Hematopoietic multipotent progenitor cell treated with erythropoietin and hydrocortisone succinate and interleukin-3 and kit ligand, for 4 days (in vitro differentiated cells): ENCODE data around the gene GLS.

ENCODE experiments used
- DNase-seq: peaks from one replicate; pipeline ENCODE4 v3.0.0-alpha.2; 2015

The GLS gene

DNA sequence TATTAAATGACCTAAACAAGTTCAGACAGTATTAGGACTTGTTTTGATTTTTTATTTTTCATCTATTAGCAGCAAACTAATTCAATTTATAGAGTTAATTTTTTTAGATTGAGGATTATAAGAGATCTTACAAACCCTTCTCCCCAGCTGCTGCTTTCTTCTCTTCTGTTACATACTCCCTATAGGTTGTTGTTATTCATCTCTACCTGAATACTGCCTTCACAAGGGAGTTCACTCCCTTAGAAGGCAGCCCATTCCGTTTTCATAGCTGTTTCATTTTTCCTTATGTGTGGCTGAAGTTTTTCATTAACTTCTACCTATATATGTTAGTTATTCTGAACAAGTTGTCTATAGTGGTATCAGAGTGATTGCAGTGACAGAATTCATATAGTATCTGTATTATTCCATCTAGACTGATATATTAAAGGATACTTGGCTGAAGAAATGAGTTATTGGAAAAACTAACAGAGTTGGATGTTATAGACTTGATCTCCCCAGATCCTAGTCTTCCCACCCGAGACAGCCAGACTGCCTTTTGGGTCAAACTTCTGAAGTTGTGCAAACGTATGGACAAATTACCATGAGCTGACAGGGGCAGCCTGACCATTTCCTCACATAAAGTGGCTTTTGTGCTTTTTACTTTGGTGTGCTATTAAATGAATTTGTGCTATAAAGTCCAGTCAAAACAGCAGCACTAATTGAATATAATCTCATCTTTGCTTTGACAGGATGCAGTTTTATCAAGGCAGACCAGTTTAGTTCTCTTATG lies 8.7 kb downstream of the GLS start:
- no peak for DNase-seq

DNA sequence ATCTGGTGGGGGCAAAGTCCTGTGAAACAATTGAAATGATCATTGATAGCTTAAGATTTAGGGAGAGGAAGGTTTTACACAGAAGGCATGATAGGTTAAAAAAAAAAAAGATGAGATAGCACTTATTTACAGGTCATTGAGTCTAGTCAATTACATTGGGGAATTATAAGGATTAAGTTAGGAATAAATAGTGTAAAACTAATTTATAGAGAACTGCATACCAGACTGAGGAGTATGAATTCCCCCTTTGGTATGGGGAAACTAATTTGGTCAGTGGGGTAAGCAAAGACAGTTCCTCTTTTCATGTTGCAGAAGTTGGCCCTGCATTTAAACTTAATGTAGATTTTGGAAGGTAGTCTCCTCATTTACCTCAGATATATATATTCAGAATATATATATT lies 10.8 kb downstream of the GLS start:
- DNase-seq, result peak; percentile 74

DNA sequence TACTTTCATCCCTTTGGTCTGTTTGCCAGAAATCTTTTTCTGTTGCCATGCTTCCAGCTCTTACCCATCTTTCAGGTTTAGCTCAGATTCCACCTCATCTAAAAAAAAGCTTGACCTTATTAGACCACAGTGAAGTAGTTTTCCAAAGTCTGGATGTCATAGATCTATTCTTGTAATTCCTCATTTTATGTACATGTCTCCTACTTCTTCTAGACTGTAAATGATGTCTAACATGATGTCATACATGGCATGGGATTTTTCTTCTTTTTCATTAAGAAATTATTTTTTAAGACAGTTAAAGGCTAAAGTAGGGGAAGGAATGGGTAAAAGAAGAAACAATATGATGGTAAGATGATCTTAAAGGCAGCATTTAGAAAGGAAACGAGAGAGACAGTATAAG lies 11.3 kb downstream of the GLS start:
- DNase-seq, result no peak

DNA sequence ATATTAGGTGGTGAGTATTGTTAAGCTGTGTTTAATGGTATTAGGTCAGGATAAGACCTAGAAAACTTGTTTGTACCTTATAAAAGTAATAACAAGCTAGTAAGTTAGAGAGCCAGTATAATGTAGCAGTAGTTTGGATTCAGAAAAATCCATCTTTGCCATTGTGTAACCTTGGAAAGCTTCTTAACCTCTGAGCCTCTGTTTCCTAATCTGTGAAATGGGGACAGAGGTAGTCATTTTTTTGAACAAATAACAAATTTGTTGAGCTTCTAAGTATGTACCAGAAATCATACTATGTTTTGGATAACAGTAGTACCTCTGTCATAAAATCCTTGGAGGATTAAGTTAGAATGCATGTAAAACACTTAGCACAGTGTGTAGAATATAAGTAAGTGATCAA lies 12.5 kb downstream of the GLS start:
- DNase-seq, result no peak

DNA sequence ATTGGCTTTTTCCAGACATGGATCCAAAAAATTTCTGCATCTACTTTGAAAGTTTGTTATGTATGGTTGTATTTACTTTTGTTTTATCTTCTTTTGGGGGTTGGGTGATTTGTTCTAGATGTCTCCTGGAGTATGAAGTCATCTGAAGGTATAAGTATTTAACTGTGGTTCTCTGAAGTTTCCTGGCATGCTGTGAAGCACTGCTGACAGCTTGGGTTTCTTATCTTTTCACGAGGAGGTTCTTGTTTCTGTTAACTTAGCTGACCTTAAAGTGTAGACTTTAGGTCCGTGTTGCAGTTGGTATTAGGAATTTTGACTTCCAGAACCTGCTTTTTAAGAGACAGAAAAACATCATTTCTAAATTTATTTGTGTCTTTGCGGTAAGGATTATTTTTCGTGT lies 15.9 kb downstream of the GLS start:
- peak; percentile 66 for DNase-seq

DNA sequence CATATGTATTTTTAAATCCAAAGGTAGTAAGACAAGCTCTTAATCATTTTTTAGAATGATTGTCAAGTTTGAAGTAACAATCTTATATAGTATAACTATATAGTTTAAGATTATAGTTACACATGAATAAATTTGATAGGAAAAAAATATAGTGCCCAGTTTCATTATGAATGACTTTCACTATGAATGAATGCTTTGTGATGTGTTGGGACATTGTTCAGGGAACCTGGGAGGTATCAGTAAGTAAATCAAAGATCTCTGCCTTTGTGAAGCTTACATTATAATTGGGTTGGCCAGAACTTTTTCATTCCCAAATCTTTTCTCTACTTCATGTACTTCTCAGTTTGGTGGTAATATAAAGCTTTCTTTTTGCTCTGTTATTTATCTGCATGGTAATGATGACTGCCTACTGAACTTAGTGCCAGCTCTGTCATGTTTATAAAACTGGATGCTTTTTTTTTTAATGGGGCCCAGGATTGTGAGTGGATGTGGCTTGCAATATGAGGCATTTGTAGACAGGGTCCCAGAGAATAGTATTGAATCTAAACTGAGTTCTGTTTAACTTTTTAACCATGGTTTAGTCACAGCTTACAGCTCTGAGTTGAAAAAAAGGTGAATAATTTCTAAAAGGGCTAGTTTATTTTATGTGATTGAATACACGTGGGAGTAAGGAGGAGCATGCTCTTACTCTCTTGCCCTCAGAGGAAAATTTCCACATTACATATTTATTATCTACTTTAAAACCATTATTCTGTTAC lies 23.3 kb downstream of the GLS start:
- DNase-seq, result no peak

DNA sequence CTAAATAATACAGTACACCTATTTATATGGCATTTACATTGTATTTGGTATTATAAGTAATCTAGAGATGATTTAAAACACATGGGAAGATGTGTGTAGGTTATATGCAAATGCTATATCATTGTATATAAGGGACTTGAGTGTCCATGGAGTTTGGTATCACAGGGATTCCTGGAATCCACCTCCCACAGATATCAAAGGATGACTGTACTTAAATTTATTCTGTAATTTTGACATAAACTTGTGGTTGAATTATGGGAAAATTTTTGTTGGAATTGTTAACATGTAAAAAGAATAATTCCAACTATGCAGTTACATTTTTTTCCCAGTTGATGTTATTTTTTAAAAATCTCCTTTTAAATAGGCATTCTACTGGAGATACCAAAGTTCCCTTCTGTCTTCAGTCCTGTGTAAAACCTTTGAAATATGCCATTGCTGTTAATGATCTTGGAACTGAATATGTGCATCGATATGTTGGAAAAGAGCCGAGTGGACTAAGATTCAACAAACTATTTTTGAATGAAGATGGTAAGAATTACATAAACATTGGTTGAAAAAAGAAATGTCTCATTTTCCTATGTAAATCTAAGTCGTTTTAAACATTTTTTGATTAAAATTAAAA lies 24.1 kb downstream of the GLS start:
- DNase-seq, result no peak

DNA sequence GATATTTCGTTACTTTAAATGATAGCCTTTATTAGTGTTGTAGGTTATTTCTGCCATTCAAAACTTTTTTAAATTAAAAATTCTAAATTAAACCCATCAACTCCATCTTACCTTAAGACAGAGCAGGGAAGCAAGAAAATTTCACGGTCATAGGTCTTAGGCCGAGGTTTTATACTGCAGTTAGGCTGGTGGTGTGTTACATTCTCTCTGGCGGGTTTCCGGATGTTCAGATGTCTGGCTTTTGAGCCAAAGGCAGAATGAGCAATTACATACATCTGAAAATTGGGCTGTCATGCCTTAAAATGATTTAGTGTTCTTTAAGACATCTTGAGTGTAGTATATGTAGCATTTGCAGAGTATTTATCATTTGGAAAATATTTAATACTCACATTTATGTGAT lies 27.9 kb downstream of the GLS start:
- DNase-seq, result no peak

DNA sequence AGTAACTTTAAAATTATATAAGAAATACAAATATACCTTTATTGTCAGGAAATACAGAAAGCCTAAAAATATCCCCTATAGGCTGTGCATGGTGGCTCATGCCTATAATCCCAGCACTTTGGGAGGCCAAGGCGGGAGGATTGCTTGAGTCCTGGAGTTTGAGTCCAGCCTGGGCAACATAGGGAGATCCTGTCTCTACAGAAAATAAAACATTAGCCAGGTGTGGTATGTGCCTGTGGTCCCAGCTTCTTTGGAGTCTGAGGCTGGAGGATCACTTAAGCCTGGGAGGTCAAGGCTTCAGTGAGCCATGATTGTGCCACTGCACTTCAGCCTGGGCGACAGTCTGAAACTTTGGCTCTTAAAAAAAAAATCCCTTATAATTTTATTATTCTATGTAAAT lies 29.1 kb downstream of the GLS start:
- no peak for DNase-seq

DNA sequence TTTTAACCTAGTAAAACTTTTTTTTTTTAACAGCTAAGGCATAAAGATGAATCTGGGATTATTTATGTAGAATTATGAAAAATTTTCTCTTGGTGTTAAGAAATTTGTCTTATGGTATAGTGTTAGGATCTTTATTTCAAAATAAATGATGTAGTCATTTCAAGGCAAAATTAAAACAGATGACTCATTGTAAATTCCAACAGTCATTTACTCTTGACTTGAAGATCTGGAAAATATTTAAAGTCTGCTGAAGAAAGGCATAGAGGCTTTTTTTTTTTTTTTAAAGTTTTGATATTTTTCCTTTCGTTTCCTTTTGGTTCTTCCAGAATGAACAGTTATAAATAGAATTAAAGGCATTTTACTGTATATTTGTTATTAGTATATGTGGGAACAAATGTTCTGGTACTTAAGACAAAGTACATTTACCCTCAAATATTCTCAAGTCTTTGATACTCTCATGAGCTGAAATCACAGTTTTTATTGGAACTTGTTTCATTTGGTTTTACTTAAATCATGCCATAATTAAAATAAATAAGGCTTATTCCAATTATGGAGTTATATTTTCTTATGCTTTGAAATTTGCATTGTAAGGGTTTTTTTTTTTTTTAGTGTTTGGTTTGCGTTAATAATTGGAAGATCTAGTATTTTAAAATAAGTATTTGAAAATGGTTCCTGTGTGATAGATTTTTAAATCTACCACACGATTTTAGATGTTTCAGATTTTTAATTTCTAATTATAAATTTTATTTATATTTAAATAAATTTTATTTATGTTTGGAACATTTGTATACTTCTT lies 29.9 kb downstream of the GLS start:
- DNase-seq, result no peak

DNA sequence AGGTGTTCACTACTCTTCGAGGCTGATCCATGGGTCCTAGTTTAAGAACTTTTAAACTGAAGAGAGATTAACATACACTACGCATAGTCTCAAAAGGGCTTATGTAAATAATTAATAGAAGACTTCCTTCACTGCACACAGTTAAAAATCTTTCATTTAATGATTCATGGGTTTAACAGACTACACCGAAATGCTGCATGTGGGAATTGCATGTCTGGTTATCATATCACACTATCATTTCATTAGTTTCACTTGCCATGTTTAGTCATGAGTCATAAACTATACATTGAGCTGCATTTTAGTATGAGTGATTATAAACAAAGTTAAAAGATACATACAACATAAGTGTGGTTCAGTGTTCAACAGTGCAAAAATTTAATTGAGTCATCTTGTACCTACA lies 31.2 kb downstream of the GLS start:
- DNase-seq, result peak; percentile 18

DNA sequence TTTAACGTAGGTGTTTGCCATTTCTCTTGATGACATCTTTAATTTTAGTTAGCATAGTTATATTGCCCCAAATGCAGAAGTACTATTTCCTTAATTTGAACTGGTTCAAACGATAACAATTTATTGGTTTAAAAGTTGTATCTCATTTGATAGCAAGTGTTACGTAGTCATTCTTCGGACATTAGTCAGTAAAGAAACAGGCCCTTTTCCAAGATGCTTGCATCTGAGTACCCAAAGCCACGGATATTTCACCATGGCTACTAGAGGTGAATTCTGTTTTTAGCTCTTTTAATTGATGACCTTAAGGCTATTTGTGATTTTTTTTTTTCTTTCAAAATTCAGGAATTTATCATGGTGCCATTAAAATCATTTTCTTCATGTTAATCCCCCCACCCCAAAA lies 32.1 kb downstream of the GLS start:
- DNase-seq, result no peak

DNA sequence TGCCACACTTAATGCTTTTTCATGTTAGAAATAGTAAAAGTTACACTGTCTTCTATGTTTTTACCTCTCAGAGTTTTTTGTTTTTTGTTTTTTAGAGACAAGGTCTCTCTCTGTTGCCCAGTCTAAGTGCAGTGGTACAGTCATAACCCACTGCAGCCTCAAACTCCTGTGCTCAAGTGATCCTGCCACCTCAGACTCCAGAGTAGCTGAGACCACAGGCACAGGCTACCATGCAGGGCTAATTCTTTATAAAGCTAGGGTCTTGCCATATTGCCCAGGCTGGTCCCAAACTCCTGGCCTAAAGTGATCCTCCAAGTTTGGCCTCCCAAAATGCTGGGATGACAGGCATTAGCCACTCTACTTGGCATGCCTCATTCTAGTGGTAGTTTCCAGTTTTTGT lies 33.1 kb downstream of the GLS start:
- DNase-seq, result no peak

DNA sequence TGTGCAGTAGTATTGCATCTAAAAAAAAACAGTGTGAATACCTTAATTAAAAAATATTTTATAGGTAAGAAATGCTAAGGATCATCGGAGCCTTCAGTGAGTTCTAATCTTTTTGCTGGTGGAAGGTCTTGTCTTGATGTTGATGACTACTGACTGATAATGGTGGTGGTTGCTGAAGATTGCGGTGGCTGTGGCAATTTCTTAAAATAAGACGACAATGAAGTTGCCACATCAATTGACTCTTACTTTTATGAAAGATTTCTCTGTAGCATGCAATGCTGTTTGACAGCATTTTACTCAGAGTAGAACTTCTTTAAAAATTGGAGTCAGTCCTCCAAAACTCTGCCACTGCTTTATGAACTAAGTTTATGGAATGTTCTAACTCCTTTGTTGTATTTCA lies 36.2 kb downstream of the GLS start:
- DNase-seq, result peak; percentile 60

DNA sequence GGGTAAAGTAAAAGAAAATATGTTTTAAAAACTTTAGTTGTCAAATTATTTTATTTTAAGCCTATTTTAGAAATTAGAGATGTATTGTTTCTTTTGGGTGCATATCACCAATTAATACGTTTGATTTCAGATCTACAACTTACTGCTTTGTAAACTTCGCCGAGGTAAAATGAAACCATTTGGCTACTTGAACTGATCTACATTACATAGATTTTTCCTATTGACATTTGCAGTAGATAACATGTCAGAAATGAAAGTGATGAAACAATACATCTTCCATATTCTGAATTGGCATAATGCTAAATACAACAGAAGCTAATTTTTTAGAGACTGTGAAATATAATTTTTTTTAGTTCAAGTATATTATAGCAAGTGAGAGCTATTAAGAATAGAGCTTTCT lies 39.5 kb downstream of the GLS start:
- DNase-seq, result no peak

DNA sequence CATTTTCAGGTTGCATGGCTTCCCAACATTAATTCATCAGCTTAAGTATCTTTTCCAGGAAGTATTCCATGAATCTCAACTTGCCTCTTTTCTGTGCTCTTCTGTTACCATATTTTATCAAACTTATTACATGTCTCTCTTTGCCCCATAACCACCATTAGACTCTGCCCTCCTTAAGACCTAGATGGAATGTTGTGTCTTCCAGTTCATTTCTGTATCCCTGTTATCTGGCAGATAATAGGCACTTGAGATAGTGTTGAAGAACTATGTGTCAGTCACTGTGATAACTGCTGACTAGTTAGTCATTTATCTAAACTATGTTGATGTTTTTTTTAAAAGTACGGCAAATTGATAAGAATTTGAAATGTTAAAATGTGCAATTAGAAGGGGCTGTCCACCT lies 41.8 kb downstream of the GLS start:
- DNase-seq, result no peak

DNA sequence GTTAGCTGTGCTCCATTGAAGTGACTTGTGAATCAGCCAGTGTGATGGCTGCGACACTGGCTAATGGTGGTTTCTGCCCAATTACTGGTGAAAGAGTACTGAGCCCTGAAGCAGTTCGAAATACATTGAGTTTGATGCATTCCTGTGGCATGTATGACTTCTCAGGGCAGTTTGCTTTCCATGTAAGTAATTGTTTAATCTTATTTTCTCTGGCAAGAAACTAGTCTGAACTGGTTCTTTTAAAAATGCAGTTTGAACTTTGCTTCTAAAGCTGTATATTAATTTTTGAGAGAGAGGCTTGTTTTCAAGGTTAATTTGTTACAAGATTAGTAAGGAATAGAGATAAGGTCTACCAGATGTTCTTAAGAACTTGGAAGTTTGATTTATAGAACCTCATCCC lies 46.7 kb downstream of the GLS start:
- no peak for DNase-seq

DNA sequence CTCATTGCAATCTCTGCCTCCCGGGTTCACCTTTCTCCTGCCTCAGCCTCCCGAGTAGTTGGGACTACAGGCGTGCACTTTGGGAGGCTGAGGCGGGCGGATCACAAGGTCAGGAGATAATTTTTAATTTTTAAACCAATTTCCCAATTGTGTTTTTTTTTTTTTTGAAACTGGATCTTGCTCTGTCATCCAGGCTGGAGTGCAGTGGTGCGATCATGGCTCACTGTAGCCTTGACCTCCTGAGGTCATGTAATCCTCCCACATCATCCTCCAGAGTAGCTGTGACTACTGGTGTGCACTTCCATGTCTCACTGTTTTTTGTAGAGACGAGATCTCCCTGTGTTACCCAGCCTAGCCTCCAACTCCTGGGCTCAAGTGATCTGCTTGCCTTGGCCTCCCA lies 49.3 kb downstream of the GLS start:
- DNase-seq, result no peak

DNA sequence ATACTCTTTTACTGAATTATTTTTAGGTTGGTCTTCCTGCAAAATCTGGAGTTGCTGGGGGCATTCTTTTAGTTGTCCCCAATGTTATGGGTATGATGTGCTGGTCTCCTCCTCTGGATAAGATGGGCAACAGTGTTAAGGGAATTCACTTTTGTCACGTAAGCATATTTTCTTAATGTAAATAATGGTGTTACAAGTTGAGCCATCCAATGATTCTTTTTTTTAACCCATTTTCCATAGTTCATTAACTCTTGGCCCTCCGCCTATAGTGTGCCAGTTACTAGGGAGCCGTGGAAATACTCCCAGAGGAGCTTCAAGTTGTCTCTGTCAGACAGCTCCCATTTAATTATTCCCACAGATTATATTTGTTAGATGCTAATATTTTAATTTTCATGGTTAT lies 49.8 kb downstream of the GLS start:
- no peak for DNase-seq

DNA sequence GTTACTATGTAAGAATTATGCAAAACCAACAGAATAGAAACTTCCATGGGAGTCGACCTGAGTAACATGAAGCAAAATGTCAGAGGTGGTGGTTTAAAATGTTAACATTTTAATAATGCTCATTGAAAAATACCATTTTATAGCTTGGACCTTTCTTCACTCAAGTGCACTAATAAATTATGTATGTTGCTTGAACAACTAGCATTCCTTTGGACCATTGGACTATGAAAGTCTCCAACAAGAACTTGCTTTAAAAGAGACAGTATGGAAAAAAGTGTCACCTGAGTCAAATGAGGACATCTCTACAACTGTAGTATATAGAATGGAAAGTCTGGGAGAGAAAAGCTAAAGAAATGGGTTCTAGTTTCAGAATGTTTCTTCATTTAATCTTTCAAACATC lies 51.9 kb downstream of the GLS start:
- no peak for DNase-seq

DNA sequence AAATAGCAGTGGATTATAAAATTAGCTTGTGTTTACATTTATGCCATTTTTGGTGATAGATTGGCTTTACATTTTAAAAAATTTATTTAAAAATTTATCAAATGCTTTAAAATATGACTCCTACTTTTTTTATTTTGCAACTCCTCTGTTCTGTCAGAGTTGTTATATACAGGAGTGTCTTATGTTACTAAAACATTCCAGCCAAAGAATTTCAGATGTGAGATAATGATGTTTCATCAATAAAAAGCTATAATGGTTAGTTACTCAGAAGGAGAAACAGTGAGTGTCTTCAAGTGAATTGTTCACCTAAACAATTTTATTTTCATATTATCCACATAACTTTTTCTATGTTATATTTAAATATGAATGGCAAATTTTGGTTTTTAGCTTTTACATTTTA lies 52.7 kb downstream of the GLS start:
- no peak for DNase-seq

DNA sequence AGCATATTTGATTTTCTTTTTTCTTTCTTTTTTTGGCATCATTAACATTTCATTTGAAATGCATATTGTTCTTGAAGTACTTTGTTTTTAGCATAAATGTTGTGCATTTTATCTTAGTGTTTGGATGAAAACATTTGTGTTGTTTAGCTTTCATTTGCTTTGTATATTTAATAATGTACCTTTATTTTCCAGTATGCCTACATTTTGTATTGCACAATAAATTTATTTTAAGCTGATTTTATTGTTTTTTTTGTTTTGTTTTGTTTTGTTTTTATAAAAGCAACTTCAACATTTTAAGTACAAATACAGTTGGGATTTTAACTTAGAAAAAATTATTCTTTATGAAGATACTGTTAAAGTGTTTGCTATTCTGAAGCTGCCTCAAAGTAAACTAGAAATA lies 54.4 kb downstream of the GLS start:
- DNase-seq, result no peak

DNA sequence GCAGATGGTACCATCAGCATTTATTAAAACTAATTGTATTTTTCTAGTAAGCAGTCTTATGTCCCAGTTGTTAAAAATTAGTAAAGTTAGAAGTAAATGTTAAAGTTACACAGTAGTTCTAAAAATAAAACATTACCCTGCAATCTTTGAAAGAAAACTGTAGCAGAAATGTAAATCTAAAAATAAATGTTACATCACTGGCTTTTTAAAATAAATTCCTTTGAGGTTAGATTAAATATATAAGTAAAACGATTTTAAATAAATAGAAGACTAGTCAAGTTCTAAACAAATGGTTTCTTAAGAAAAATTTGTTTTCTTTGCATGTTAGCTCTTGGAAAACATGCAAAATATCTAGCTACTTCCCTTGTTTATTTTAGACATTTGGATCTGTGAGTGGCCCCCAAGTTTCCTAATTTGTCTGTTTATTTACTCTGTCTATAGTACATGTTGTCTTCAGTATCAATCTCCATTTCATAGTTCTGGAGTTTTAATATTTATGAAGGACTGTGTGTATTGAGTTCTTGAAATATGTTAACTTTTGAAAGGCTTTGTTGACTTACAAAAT lies 58.2 kb downstream of the GLS start:
- DNase-seq, result no peak
